Cardiac muscle cell (in vitro differentiated cells and primary cell): Measurements from ENCODE around the gene PTPRF. TPM values are rescaled to one million over a fixed set of nuclear protein-coding genes. Genes with fewer than 3 reads are reported as not detected.

ENCODE experiments used
- DNase-seq, 2 donors: peaks; one replicate each; pipeline versions ENCODE4 v3.0.0 to v3.0.0-alpha.2; 2010 to 2017; ENCODE audit warnings: low read depth in 1 of 2, low spot score in 1 of 2
- H3K27ac ChIP-seq: fragments of 200-600 bp; sonication (generic); 2 replicates; pipeline ENCODE4 v1.5.1; 2016
- H3K27me3 ChIP-seq: fragments of 200-600 bp; sonication (generic); 2 replicates; pipeline ENCODE4 v1.6.0; 2016; ENCODE audit warnings: control low read depth
- H3K36me3 ChIP-seq: fragments of 200-600 bp; sonication (generic); 2 replicates; pipeline ENCODE4 v1.5.1; 2016; ENCODE audit warnings: control low read depth
- H3K4me1 ChIP-seq: fragments of 200-600 bp; sonication (generic); 2 replicates; pipeline ENCODE4 v1.8.1; 2017; ENCODE audit warnings: low read depth, mild to moderate bottlenecking, mixed run types
- H3K4me3 ChIP-seq: fragments of 200-600 bp; sonication (generic); 2 replicates; pipeline ENCODE4 v1.5.1; 2016; ENCODE audit warnings: mild to moderate bottlenecking
- H3K9me3 ChIP-seq: fragments of 200-600 bp; sonication (generic); 2 replicates; pipeline ENCODE4 v1.5.1; 2017; ENCODE audit warnings: low read depth, mild to moderate bottlenecking, control low read depth
- CTCF ChIP-seq: IDR thresholded peaks from 2 replicates; pipeline ENCODE4 v1.5.1; 2012; ENCODE audit warnings: low read depth, mild to moderate bottlenecking, low read length
- polyA plus RNA-seq: library from polyadenylated mRNA; unstranded; fragments of >200 nt; fragmentation: Nextera tagmentation; extraction: Ambion mirVana; gene quantifications from 2 replicates; pipeline ENCODE4 v1.2.1, GENCODE V29; 2016
- total RNA-seq: library from RNA; depleted of rRNA; stranded (reverse); fragments of >200 nt; gene quantifications from 2 replicates; pipeline ENCODE4 v1.2.3, GENCODE V29; 2016

PTPRF gene
- total and polyA plus RNA-seq, 2 experiments from 2014 or later: 44.1 to 72.8 TPM

DNA sequence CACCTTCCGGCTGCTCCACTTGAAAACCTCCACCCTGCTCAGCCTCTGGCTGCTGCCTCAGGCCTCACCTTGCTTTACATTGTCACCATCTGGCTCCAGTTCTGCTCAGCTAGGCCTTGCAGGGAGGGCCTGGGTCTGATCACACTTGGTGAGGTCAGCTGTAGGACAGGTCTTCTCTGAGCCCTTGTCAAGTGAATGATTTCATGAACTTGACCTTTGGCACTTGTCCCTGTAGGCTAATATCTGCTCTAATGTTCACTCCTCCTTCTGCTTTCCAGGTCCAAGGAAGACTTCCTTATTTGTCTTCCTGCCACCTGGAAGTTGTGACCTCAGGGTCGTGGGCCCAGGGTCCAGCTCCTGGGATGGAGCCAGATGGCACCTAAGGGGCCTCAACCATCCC is 41.4 kb downstream of the PTPRF start:
- Histone ChIP-seq H3K27ac (no peak overlapping the region), H3K4me3 (no peak overlapping the region), H3K27me3 (no peaks in the 10 kb centered on the region), H3K9me3 (no peaks in the 10 kb centered on the region), H3K4me1 (peaks cover 15% of the 10 kb centered on the region), H3K36me3 (no peaks in the 10 kb centered on the region)
- no peak for TF ChIP-seq CTCF
- no peak for DNase-seq

DNA sequence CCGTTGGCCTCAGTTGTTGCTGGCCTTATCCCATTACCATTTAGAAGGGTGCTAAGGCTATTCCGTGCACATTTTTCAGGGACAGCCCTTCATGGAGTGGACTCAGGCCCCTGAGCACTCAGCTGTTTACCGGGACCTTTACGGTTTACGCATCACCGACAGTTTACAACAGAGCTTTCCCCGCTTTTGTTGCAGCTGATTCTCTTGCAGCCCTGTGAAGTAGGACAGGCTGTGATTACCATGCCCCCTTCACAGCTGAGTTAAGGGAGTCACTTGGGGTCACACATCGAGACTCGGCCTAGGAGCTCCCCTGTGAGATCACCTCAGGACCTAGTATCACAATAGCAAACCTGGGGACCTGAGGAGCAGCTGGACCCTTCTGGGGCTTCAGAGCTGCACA is 41.9 kb downstream of the PTPRF start:
- Histone ChIP-seq H3K27ac (no peak overlapping the region), H3K36me3 (no peaks in the 10 kb centered on the region), H3K9me3 (no peaks in the 10 kb centered on the region), H3K27me3 (no peaks in the 10 kb centered on the region), H3K4me3 (no peak overlapping the region), H3K4me1 (peaks cover 15% of the 10 kb centered on the region)
- TF ChIP-seq CTCF: no peak
- DNase-seq: no peak

GRCh38 chr1:43573066-43573800 is 42.5 kb downstream of the PTPRF start:
- Histone ChIP-seq H3K4me1 (peaks cover 15% of the 10 kb centered on the region), H3K27me3 (no peaks in the 10 kb centered on the region), H3K36me3 (no peaks in the 10 kb centered on the region), H3K27ac (no peak overlapping the region), H3K4me3 (no peak overlapping the region), H3K9me3 (no peaks in the 10 kb centered on the region)
- no peak for TF ChIP-seq CTCF
- no peak for DNase-seq

GRCh38 chr1:43576521-43576920 is 45.8 kb downstream of the PTPRF start:
- Histone ChIP-seq H3K4me3 (no peak overlapping the region), H3K36me3 (peaks cover 9% of the 10 kb centered on the region), H3K27ac (no peak overlapping the region), H3K9me3 (no peaks in the 10 kb centered on the region), H3K27me3 (no peaks in the 10 kb centered on the region), H3K4me1 (no peaks in the 10 kb centered on the region)
- DNase-seq: no peak
- TF ChIP-seq CTCF: no peak

GRCh38 chr1:43577655-43578542 is 47.2 kb downstream of the PTPRF start:
- Histone ChIP-seq H3K9me3 (no peaks in the 10 kb centered on the region), H3K36me3 (peaks cover 9% of the 10 kb centered on the region)
- no peak for TF ChIP-seq CTCF

More at GRCh38 chr1:43577655-43578542, 47.2 kb downstream of the PTPRF start:
- Histone ChIP-seq H3K27me3 (no peaks in the 10 kb centered on the region), H3K4me1 (no peaks in the 10 kb centered on the region), H3K27ac (no peak overlapping the region), H3K4me3 (no peak overlapping the region)
- no peak for DNase-seq
